H9 (cell line): ENCODE results near the gene LMAN1. TPM values are rescaled to one million over a fixed set of nuclear protein-coding genes. Genes with fewer than 3 reads are reported as not detected.

ENCODE experiments used
- DNase-seq: peaks from one replicate; pipeline ENCODE4 v3.0.0-alpha.2; 2017
- H2AFZ ChIP-seq: one replicate; pipeline ENCODE4 v1.6.1; 2013; ENCODE audit warnings: mild to moderate bottlenecking, low read length, control low read depth, moderate library complexity
- H2AK5ac ChIP-seq: 2 replicates; pipeline ENCODE4 v1.6.1; 2013; ENCODE audit warnings: low read length, control low read depth, mixed read lengths; ENCODE audit not compliant: insufficient read length
- H2BK120ac ChIP-seq: one replicate; pipeline ENCODE4 v1.6.1; 2013; ENCODE audit warnings: low read depth, mild to moderate bottlenecking, low read length, control low read depth, inconsistent platforms; ENCODE audit not compliant: poor library complexity, severe bottlenecking
- H2BK12ac ChIP-seq: 2 replicates; pipeline ENCODE4 v1.6.1; 2013; ENCODE audit warnings: low read length, control low read depth, mixed read lengths, low read depth; ENCODE audit not compliant: insufficient read length
- H2BK15ac ChIP-seq: 2 replicates; pipeline ENCODE4 v1.6.1; 2013; ENCODE audit warnings: low read depth, low read length, control low read depth
- H2BK20ac ChIP-seq: one replicate; pipeline ENCODE4 v1.6.1; 2013; ENCODE audit warnings: low read depth, mild to moderate bottlenecking, low read length, control low read depth, inconsistent platforms; ENCODE audit not compliant: poor library complexity, severe bottlenecking
- H2BK5ac ChIP-seq: 2 replicates; pipeline ENCODE4 v1.6.1; 2013; ENCODE audit warnings: low read length, control low read depth, mixed read lengths; ENCODE audit not compliant: insufficient read length
- H3K14ac ChIP-seq: 2 replicates; pipeline ENCODE4 v1.6.1; 2013; ENCODE audit warnings: low read length, control low read depth; ENCODE audit not compliant: insufficient read depth
- H3K18ac ChIP-seq: 2 replicates; pipeline ENCODE4 v1.6.1; 2013; ENCODE audit warnings: low read depth, mild to moderate bottlenecking, mixed read lengths, low read length, control low read depth; ENCODE audit not compliant: insufficient read length
- H3K23ac ChIP-seq: 2 replicates; pipeline ENCODE4 v1.6.1; 2013; ENCODE audit warnings: low read length, control low read depth, mixed read lengths, low read depth; ENCODE audit not compliant: insufficient read length
- H3K23me2 ChIP-seq: 2 replicates; pipeline ENCODE4 v1.6.1; 2013; ENCODE audit warnings: low read depth, mild to moderate bottlenecking, mixed read lengths, low read length, control low read depth; ENCODE audit not compliant: insufficient read length, poor library complexity, severe bottlenecking
- H3K27ac ChIP-seq: 2 replicates; pipeline ENCODE4 v1.5.1; 2013; ENCODE audit warnings: low read length, control low read depth, mixed read lengths, low read depth; ENCODE audit not compliant: insufficient read length
- H3K27me3 ChIP-seq: 2 replicates; pipeline ENCODE4 v1.6.1; 2013; ENCODE audit warnings: low read length, control low read depth, inconsistent platforms; ENCODE audit not compliant: insufficient read depth
- H3K4ac ChIP-seq: 2 replicates; pipeline ENCODE4 v1.6.1; 2013; ENCODE audit warnings: low read depth, mild to moderate bottlenecking, control low read depth, inconsistent platforms, low read length, moderate library complexity
- H3K4me1 ChIP-seq: 2 replicates; pipeline ENCODE4 v1.6.1; 2013; ENCODE audit warnings: low read length, control low read depth, inconsistent platforms; ENCODE audit not compliant: insufficient read depth
- H3K4me2 ChIP-seq: 2 replicates; pipeline ENCODE4 v1.6.1; 2013; ENCODE audit warnings: low read length, control low read depth, mixed read lengths; ENCODE audit not compliant: insufficient read length, insufficient read depth
- H3K56ac ChIP-seq: 2 replicates; pipeline ENCODE4 v1.6.1; 2013; ENCODE audit warnings: low read depth, mild to moderate bottlenecking, mixed read lengths, low read length, control low read depth; ENCODE audit not compliant: insufficient read length
- H3K79me1 ChIP-seq: 2 replicates; pipeline ENCODE4 v1.6.1; 2013; ENCODE audit warnings: low read depth, mild to moderate bottlenecking, moderate library complexity, low read length, control low read depth, inconsistent platforms; ENCODE audit not compliant: insufficient read depth, poor library complexity, severe bottlenecking
- H3K79me2 ChIP-seq: 2 replicates; pipeline ENCODE4 v1.6.1; 2013; ENCODE audit warnings: low read length, control low read depth, inconsistent platforms; ENCODE audit not compliant: insufficient read depth
- H3K9ac ChIP-seq: 2 replicates; pipeline ENCODE4 v1.6.1; 2013; ENCODE audit warnings: low read length, control low read depth, mixed read lengths; ENCODE audit not compliant: insufficient read length; ENCODE audit errors: extremely low read depth
- H3K9me3 ChIP-seq: one replicate; pipeline ENCODE4 v1.6.1; 2013; ENCODE audit warnings: low read depth, low read length, inconsistent platforms; ENCODE audit not compliant: control insufficient read depth
- H3T11ph ChIP-seq: one replicate; pipeline ENCODE4 v1.6.1; 2013; ENCODE audit warnings: mild to moderate bottlenecking, low read length, control low read depth, inconsistent platforms
- H4K20me1 ChIP-seq: one replicate; pipeline ENCODE4 v1.6.1; 2013; ENCODE audit not compliant: control insufficient read depth, insufficient read length, insufficient read depth
- H4K5ac ChIP-seq: 2 replicates; pipeline ENCODE4 v1.6.1; 2013; ENCODE audit warnings: low read depth, mild to moderate bottlenecking, mixed read lengths, low read length, control low read depth; ENCODE audit not compliant: insufficient read length
- H4K8ac ChIP-seq: replicated peaks from 2 replicates; pipeline ENCODE4 v1.6.1; 2013; ENCODE audit warnings: low read length, control low read depth, mixed read lengths, low read depth; ENCODE audit not compliant: insufficient read length
- H4K91ac ChIP-seq: 2 replicates; pipeline ENCODE4 v1.6.1; 2013; ENCODE audit warnings: low read depth, mild to moderate bottlenecking, moderate library complexity, mixed read lengths, low read length, control low read depth; ENCODE audit not compliant: insufficient read length
- H3K27ac Mint-ChIP-seq, 3 experiments: 2 replicates in 2 of 3; 3 replicates in 1 of 3; pipeline ENCODE4 v1.8.0; 2020 to 2021; ENCODE audit warnings: mixed read lengths in 3 of 3, mild to moderate bottlenecking in 1 of 3, moderate library complexity in 1 of 3
- H3K27me3 Mint-ChIP-seq: 2 replicates; pipeline ENCODE4 v1.8.0; 2021; ENCODE audit warnings: low read depth, mild to moderate bottlenecking, moderate library complexity, mixed read lengths
- H3K36me3 Mint-ChIP-seq, 3 experiments: 2 replicates in 2 of 3; 3 replicates in 1 of 3; pipeline ENCODE4 v1.8.0; 2020 to 2021; ENCODE audit warnings: low read depth in 3 of 3, mixed read lengths in 3 of 3; ENCODE audit not compliant: insufficient read depth in 1 of 3
- H3K4me1 Mint-ChIP-seq, 2 experiments: 2 replicates each; pipeline ENCODE4 v1.8.0; 2020; ENCODE audit warnings: mixed read lengths in 2 of 2
- H3K4me3 Mint-ChIP-seq, 2 experiments: 2 replicates in 1 of 2; 3 replicates in 1 of 2; pipeline ENCODE4 v1.8.0; 2020 to 2021; ENCODE audit warnings: mild to moderate bottlenecking in 2 of 2, mixed read lengths in 2 of 2, moderate library complexity in 1 of 2
- H3K9me3 Mint-ChIP-seq, 2 experiments: 2 replicates in 1 of 2; 3 replicates in 1 of 2; pipeline ENCODE4 v1.8.0; 2020; ENCODE audit warnings: mild to moderate bottlenecking in 2 of 2, mixed read lengths in 2 of 2, moderate library complexity in 1 of 2
- CTCF ChIP-seq: fragments of 200-600 bp; sonication (generic); conservative IDR thresholded peaks from 3 replicates; pipeline ENCODE4 v1.8.0; 2021; ENCODE audit warnings: antibody characterized with exemption, mild to moderate bottlenecking
- WGBS: extraction: QIAGEN DNeasy Blood & Tissue Kit; methylation state at CpG from one replicate; pipeline ENCODE4 v1.1.7; 2013; ENCODE audit warnings: missing lambda C conversion rate, low lambda C conversion rate, mixed read lengths; ENCODE audit not compliant: insufficient read length; ENCODE audit errors: extremely low coverage; 5-methylcytosine and 5-hydroxymethylcytosine counted together
- total RNA-seq: library from RNA; stranded (reverse); gene quantifications from 2 replicates; pipeline ENCODE4 v1.2.1, GENCODE V29; 2021

LMAN1 gene
- total RNA-seq, 1 experiment from 2014 or later, result 63.6 TPM

- H3K27ac ChIP-seq, result no peak overlapping the region
- no peaks in the 10 kb centered on the region for H3K23me2 ChIP-seq
- H2AK5ac ChIP-seq, result no peak overlapping the region
- no peak overlapping the region for H3K14ac ChIP-seq
- no peak overlapping the region for H4K8ac ChIP-seq
- Mint-ChIP-seq H3K9me3 (no peaks in the 10 kb centered on the region), H3K4me3 (no peak overlapping the region), H3K27me3 (no peaks in the 10 kb centered on the region), H3K36me3 (peaks cover 32 to 68% (median 65%) of the 10 kb centered on the region in 3 experiments), H3K27ac (no peak overlapping the region), H3K4me1 (peaks cover 10 to 12% of the 10 kb centered on the region in 2 experiments)
- H2BK12ac ChIP-seq, result no peak overlapping the region
- no peak overlapping the region for H3T11ph ChIP-seq
- WGBS, result no CpG with 5 or more reads among the region's 4 CpGs
- H3K79me2 ChIP-seq, result no peaks in the 10 kb centered on the region; the same call in 1 of the 2 replicates
- H3K9me3 ChIP-seq, result no peaks in the 10 kb centered on the region
- H3K4me1 ChIP-seq, result no peaks in the 10 kb centered on the region
- H3K4ac ChIP-seq, result no peak overlapping the region
- H2AFZ ChIP-seq, result no peak overlapping the region
- H2BK15ac ChIP-seq, result no peak overlapping the region
- H3K4me2 ChIP-seq, result no peak overlapping the region
- H2BK5ac ChIP-seq, result no peak overlapping the region
- no peak overlapping the region for H2BK120ac ChIP-seq
- no peaks in the 10 kb centered on the region for H4K20me1 ChIP-seq
- H3K9ac ChIP-seq, result no peak overlapping the region
- no peak for TF ChIP-seq CTCF
- DNase-seq, result no peak
- H3K56ac ChIP-seq, result no peak overlapping the region
- H2BK20ac ChIP-seq, result no peak overlapping the region
- no peaks in the 10 kb centered on the region for H3K27me3 ChIP-seq
- no peak overlapping the region for H3K23ac ChIP-seq
- no peak overlapping the region for H4K5ac ChIP-seq
- no peak overlapping the region for H4K91ac ChIP-seq
- no peak overlapping the region for H3K18ac ChIP-seq
- peaks cover 5% of the 10 kb centered on the region for H3K79me1 ChIP-seq
Observed at GRCh38 chr18:59353079-59353680, 5.9 kb downstream of the LMAN1 start.
